ENCODE results near the gene PDCD6IP. TPM values are rescaled to one million over a fixed set of nuclear protein-coding genes. Genes with fewer than 3 reads are reported as not detected.

Gene PDCD6IP
- total RNA-seq, 2 donors from 2014 or later = 40.5 to 104 TPM

DNA sequence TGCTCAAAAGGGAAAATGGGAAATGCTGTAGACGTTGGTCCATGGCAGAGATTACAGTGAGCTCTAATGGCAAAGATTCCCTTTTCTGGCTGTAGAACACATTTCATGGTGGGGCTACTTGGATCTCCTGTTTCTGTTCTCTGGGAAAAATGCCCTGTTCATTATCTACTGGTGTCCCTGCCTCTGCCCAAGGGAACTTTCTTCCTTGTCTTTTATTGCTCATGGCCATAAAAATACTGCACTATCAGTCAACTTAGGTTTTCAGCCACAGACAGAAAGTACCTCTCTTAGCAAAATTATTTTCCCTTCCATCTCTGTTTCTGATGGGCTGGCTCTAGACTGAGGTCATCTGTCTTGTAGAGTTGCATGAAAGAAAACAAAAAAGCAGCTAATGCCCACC is 98.9 kb downstream of the PDCD6IP start:
- DNase-seq (no peak), ATAC-seq (no peak)
- H3K36me3 ChIP-seq (replicated peaks in 1 of 2; ENCODE audit: insufficient read depth in 1 of 2, low read depth in 2 of 2) = no peaks in the 10 kb centered on the region
- H3K9me3 ChIP-seq = no peaks in the 10 kb centered on the region
- H3K27ac ChIP-seq = no peak overlapping the region
- no peaks in the 10 kb centered on the region for H3K27me3 ChIP-seq
- intact Hi-C loops (cut with DNase I) = no loop called here
- 31 to 65% methylated on average over 1 of the region's 1 CpG for WGBS, 2 donors
- H3K4me1 ChIP-seq = no peaks in the 10 kb centered on the region
- no peak overlapping the region for H3K4me3 ChIP-seq
- TF ChIP-seq POLR2A (IDR thresholded peaks at IDR 0.05) = no peak
- TF ChIP-seq, protein P1, sequence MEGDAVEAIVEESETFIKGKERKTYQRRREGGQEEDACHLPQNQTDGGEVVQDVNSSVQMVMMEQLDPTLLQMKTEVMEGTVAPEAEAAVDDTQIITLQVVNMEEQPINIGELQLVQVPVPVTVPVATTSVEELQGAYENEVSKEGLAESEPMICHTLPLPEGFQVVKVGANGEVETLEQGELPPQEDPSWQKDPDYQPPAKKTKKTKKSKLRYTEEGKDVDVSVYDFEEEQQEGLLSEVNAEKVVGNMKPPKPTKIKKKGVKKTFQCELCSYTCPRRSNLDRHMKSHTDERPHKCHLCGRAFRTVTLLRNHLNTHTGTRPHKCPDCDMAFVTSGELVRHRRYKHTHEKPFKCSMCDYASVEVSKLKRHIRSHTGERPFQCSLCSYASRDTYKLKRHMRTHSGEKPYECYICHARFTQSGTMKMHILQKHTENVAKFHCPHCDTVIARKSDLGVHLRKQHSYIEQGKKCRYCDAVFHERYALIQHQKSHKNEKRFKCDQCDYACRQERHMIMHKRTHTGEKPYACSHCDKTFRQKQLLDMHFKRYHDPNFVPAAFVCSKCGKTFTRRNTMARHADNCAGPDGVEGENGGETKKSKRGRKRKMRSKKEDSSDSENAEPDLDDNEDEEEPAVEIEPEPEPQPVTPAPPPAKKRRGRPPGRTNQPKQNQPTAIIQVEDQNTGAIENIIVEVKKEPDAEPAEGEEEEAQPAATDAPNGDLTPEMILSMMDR (IDR thresholded peaks at IDR 0.05) = no peak

GRCh38 chr3:33898901-33899300 is 100.5 kb downstream of the PDCD6IP start:
- H3K4me3 ChIP-seq = no peak overlapping the region
- intact Hi-C loops (cut with DNase I) = no loop called here
- no peaks in the 10 kb centered on the region for H3K36me3 ChIP-seq (replicated peaks in 1 of 2; ENCODE audit: insufficient read depth in 1 of 2, low read depth in 2 of 2)
- DNase-seq (no peak), ATAC-seq (no peak)
- no peak for TF ChIP-seq POLR2A (IDR thresholded peaks at IDR 0.05)
- TF ChIP-seq, protein P1 (IDR thresholded peaks at IDR 0.05) = no peak
- H3K27ac ChIP-seq = no peak overlapping the region
- no peaks in the 10 kb centered on the region for H3K4me1 ChIP-seq
- no peaks in the 10 kb centered on the region for H3K27me3 ChIP-seq
- H3K9me3 ChIP-seq = no peaks in the 10 kb centered on the region
- WGBS, 2 donors = 37 to 51% methylated on average over 2 of the region's 2 CpGs

DNA sequence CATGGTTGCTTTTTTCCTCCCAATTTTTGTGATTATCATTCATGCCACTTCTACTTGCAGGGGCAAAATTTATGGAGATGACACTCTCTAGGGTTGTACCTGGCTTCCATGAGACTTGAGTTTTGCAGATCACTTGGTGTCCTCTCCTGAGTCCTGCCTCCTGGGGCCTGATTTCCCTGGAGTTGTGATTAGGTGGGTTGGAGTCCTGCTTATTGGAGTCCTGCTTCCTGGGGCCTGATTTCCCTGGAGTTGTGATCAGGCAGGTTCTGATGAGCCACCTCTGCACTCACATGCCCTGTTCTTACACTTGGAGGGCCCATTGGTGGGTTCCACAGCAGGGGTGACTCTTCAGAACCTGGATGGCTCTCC is 102.0 kb downstream of the PDCD6IP start:
- no peaks in the 10 kb centered on the region for H3K27me3 ChIP-seq
- intact Hi-C loops (cut with DNase I) = no loop called here
- DNase-seq = no peak

DNA sequence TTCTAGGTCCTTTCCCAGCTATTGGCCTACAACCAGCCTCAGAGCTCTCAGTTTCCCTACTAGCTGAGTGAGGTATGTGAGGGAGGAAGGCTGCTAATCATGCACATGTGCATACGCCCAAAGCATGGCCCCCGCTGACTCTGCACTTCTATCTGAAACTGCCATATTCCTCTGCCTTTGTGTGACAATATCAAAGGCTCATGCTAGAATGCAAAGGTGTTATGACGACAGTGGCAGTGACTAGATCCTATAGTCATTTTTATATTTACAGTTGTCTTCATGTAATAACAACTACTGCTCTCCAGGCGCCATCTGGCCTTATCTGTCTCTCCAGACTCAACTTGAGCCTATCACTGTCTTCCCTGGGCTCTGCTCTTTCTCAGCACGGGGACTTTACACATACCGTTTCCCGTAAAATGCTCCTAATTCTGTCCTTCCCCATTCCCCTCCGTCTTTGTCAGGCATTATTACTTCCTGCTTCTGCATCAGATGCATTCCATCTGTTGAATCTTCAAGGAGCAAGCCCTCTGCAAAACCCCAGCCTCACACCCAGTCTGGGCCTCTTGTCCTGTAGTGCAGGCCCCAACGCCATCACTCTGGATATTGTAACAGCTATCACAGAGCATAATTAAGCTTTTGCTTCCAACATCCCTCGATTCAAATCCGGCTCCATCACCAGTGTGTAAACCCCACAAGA is 102.5 kb downstream of the PDCD6IP start:
- WGBS, 2 donors = 77 to 84% methylated on average over 11 of the region's 11 CpGs
- no peak for DNase-seq

More for the DNA sequence above, 102.0 kb downstream of the PDCD6IP start:
- H3K4me3 ChIP-seq = no peak overlapping the region
- H3K4me1 ChIP-seq = no peaks in the 10 kb centered on the region
- TF ChIP-seq, protein P1 (IDR thresholded peaks at IDR 0.05) = no peak
- no peak for TF ChIP-seq POLR2A (IDR thresholded peaks at IDR 0.05)
- H3K9me3 ChIP-seq = no peaks in the 10 kb centered on the region
- H3K36me3 ChIP-seq (replicated peaks in 1 of 2; ENCODE audit: insufficient read depth in 1 of 2, low read depth in 2 of 2) = no peaks in the 10 kb centered on the region
- ATAC-seq = no peak
- H3K27ac ChIP-seq = no peak overlapping the region

More for the DNA sequence above, 102.5 kb downstream of the PDCD6IP start:
- Histone ChIP-seq H3K4me3 (no peak overlapping the region), H3K27ac (no peak overlapping the region), H3K9me3 (no peaks in the 10 kb centered on the region), H3K36me3 (replicated peaks in 1 of 2; ENCODE audit: insufficient read depth in 1 of 2, low read depth in 2 of 2) (no peaks in the 10 kb centered on the region), H3K4me1 (no peaks in the 10 kb centered on the region), H3K27me3 (no peaks in the 10 kb centered on the region)
- no peak for ATAC-seq
- no peak for TF ChIP-seq POLR2A (IDR thresholded peaks at IDR 0.05)
- TF ChIP-seq, protein P1 (IDR thresholded peaks at IDR 0.05) = no peak
- intact Hi-C loops (cut with DNase I) = no loop called here

Measured in body of pancreas (tissue), 4 donors.